ENCODE measurements around the gene ST6GALNAC2.

Gene ST6GALNAC2

GRCh38 chr17:76556765-76557367 is 28.8 kb downstream of the ST6GALNAC2 start:
- FAIRE-seq (no peak), DNase-seq (ENCODE audit: low spot score) (peak; percentile 43)

- no peak for DNase-seq (ENCODE audit: low spot score)
- FAIRE-seq = no peak
These were observed 31.5 kb downstream of the ST6GALNAC2 start for GRCh38 chr17:76554131-76554530.

GRCh38 chr17:76553178-76553908 is 32.3 kb downstream of the ST6GALNAC2 start:
- FAIRE-seq (no peak), DNase-seq (ENCODE audit: low spot score) (no peak)

- no peak for FAIRE-seq
- no peak for DNase-seq (ENCODE audit: low spot score)
These were observed 34.0 kb downstream of the ST6GALNAC2 start for GRCh38 chr17:76551685-76552084.

- FAIRE-seq = no peak
- no peak for DNase-seq (ENCODE audit: low spot score)
These were observed 34.7 kb downstream of the ST6GALNAC2 start for GRCh38 chr17:76550712-76551615.

- FAIRE-seq (no peak), DNase-seq (ENCODE audit: low spot score) (no peak)
These were observed 36.1 kb downstream of the ST6GALNAC2 start for GRCh38 chr17:76549539-76549938.

- FAIRE-seq (no peak), DNase-seq (ENCODE audit: low spot score) (no peak)
These were observed 36.5 kb downstream of the ST6GALNAC2 start for GRCh38 chr17:76549215-76549518.

GRCh38 chr17:76548378-76549214 is 37.1 kb downstream of the ST6GALNAC2 start:
- DNase-seq (ENCODE audit: low spot score) (no peak), FAIRE-seq (no peak)

GRCh38 chr17:76547642-76548202 is 37.9 kb downstream of the ST6GALNAC2 start:
- DNase-seq (ENCODE audit: low spot score) = no peak
- FAIRE-seq = peak; percentile 98

GRCh38 chr17:76547183-76547641 is 38.4 kb downstream of the ST6GALNAC2 start:
- DNase-seq (ENCODE audit: low spot score) (peak; percentile 67), FAIRE-seq (no peak)

- FAIRE-seq (no peak), DNase-seq (ENCODE audit: low spot score) (no peak)
These were observed 39.0 kb downstream of the ST6GALNAC2 start for GRCh38 chr17:76546556-76547182.

- no peak for FAIRE-seq
- DNase-seq (ENCODE audit: low spot score) = no peak
These were observed 39.6 kb downstream of the ST6GALNAC2 start for GRCh38 chr17:76545918-76546555.

- FAIRE-seq (no peak), DNase-seq (ENCODE audit: low spot score) (no peak)
These were observed 40.9 kb downstream of the ST6GALNAC2 start for GRCh38 chr17:76544546-76545365.

GRCh38 chr17:76543826-76544545 is 41.7 kb downstream of the ST6GALNAC2 start:
- DNase-seq (ENCODE audit: low spot score) (no peak), FAIRE-seq (no peak)

- FAIRE-seq (no peak), DNase-seq (ENCODE audit: low spot score) (no peak)
These were observed 42.2 kb downstream of the ST6GALNAC2 start for GRCh38 chr17:76543482-76543825.

GRCh38 chr17:76542984-76543383 is 42.7 kb downstream of the ST6GALNAC2 start:
- FAIRE-seq = no peak
- DNase-seq (ENCODE audit: low spot score) = no peak

GRCh38 chr17:76542566-76542971 is 43.1 kb downstream of the ST6GALNAC2 start:
- FAIRE-seq = no peak
- DNase-seq (ENCODE audit: low spot score) = no peak

GRCh38 chr17:76541739-76542454 is 43.8 kb downstream of the ST6GALNAC2 start:
- peak; percentile 56 for FAIRE-seq

More at GRCh38 chr17:76541739-76542454, 43.8 kb downstream of the ST6GALNAC2 start:
- no peak for DNase-seq (ENCODE audit: low spot score)
